Measurements from ENCODE around the gene CEP126. TPM values are rescaled to one million over a fixed set of nuclear protein-coding genes. Genes with fewer than 3 reads are reported as not detected.

Gene CEP126
- total and polyA plus RNA-seq, 2 of the 13 experiments (the other 11 are each of a cell fraction or from before 2014, with no cell fraction given) = 1.4 to 1.7 TPM

DNA sequence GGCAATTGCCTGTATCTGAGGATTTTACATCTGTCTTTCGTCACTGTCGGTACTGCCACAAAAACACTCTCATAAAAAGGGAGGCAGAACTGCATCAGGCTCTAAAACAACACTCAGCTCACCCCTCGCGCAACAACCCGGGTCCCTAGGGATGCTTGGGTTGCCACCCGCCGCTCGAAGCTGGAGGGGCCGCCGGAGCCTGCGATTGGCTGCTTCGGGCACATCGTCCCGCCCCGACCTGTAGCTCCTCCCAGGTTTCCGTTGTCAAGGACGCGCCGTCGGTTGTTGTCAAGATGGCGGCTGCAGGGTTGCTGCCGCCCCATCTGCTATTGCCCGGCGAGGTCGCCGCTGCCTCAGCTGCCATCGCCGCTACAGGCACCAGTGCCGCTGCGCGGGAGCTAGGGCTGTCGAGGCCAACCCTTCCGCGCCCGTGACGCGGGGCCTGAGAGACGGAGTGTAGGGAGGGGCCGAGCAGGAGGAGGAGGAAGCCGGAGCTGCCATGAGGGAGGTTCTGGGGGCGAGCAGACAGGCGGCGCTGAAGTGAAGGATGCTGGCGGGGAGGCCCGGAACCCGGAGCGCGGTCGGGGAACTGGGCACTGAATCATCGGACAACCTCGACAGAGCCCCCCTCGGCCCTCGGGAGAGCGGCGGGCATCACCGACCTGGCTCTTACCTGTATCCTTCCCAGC, at the start of gene CEP126 (continued):
- TF ChIP-seq, protein P1, sequence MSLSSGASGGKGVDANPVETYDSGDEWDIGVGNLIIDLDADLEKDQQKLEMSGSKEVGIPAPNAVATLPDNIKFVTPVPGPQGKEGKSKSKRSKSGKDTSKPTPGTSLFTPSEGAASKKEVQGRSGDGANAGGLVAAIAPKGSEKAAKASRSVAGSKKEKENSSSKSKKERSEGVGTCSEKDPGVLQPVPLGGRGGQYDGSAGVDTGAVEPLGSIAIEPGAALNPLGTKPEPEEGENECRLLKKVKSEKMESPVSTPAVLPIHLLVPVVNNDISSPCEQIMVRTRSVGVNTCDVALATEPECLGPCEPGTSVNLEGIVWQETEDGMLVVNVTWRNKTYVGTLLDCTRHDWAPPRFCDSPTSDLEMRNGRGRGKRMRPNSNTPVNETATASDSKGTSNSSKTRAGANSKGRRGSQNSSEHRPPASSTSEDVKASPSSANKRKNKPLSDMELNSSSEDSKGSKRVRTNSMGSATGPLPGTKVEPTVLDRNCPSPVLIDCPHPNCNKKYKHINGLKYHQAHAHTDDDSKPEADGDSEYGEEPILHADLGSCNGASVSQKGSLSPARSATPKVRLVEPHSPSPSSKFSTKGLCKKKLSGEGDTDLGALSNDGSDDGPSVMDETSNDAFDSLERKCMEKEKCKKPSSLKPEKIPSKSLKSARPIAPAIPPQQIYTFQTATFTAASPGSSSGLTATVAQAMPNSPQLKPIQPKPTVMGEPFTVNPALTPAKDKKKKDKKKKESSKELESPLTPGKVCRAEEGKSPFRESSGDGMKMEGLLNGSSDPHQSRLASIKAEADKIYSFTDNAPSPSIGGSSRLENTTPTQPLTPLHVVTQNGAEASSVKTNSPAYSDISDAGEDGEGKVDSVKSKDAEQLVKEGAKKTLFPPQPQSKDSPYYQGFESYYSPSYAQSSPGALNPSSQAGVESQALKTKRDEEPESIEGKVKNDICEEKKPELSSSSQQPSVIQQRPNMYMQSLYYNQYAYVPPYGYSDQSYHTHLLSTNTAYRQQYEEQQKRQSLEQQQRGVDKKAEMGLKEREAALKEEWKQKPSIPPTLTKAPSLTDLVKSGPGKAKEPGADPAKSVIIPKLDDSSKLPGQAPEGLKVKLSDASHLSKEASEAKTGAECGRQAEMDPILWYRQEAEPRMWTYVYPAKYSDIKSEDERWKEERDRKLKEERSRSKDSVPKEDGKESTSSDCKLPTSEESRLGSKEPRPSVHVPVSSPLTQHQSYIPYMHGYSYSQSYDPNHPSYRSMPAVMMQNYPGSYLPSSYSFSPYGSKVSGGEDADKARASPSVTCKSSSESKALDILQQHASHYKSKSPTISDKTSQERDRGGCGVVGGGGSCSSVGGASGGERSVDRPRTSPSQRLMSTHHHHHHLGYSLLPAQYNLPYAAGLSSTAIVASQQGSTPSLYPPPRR (CRISPR knock-in tag; IDR thresholded peaks at IDR 0.05; ENCODE audit: borderline replicate concordance) = no peak
- TF ChIP-seq FOSL1 (CRISPR knock-in tag; IDR thresholded peaks at IDR 0.05; ENCODE audit: borderline replicate concordance) (peak; percentile 16; the same call in 1 of the 2 replicates), RFXAP (CRISPR knock-in tag; IDR thresholded peaks at IDR 0.05; ENCODE audit: borderline replicate concordance) (no peak), SMC3 (IDR thresholded peaks at IDR 0.05; ENCODE audit: low read length) (no peak), ARNT2 (CRISPR knock-in tag; IDR thresholded peaks at IDR 0.05; ENCODE audit: low read depth) (no peak), THYN1 (CRISPR knock-in tag; IDR thresholded peaks at IDR 0.05; ENCODE audit: borderline replicate concordance, low read depth) (no peak), ZNF451 (CRISPR knock-in tag; IDR thresholded peaks at IDR 0.05) (no peak; the same call in 1 of the 2 replicates), SMAD9 (CRISPR knock-in tag; IDR thresholded peaks at IDR 0.05) (peak; percentile 86; the same call in 1 of the 2 replicates), ZNF615 (CRISPR knock-in tag; IDR thresholded peaks at IDR 0.05; ENCODE audit: borderline replicate concordance) (no peak), MAFG (CRISPR knock-in tag; IDR thresholded peaks at IDR 0.05) (no peak), NFYB (CRISPR knock-in tag; IDR thresholded peaks at IDR 0.05) (peak; percentile 88), ZNF546 (CRISPR knock-in tag; conservative IDR thresholded peaks at IDR 0.05) (no peak), HIVEP1 (CRISPR knock-in tag; IDR thresholded peaks at IDR 0.05) (peak; percentile 85), RFX3 (CRISPR knock-in tag; IDR thresholded peaks at IDR 0.05) (peak; percentile 94), ZNF326 (CRISPR knock-in tag; IDR thresholded peaks at IDR 0.05; ENCODE audit: borderline replicate concordance) (no peak)
- TF ChIP-seq, protein P2, sequence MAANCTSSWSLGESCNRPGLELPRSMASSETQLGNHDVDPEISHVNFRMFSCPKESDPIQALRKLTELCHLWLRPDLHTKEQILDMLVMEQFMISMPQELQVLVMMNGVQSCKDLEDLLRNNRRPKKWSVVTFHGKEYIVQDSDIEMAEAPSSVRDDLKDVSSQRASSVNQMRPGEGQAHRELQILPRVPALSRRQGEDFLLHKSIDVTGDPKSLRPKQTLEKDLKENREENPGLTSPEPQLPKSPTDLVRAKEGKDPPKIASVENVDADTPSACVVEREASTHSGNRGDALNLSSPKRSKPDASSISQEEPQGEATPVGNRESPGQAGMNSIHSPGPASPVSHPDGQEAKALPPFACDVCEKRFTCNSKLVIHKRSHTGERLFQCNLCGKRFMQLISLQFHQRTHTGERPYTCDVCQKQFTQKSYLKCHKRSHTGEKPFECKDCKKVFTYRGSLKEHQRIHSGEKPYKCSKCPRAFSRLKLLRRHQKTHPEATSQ (CRISPR knock-in tag; IDR thresholded peaks at IDR 0.05; ENCODE audit: borderline replicate concordance) = peak; percentile 28; the same call in 1 of the 2 replicates
- TF ChIP-seq, protein P3, sequence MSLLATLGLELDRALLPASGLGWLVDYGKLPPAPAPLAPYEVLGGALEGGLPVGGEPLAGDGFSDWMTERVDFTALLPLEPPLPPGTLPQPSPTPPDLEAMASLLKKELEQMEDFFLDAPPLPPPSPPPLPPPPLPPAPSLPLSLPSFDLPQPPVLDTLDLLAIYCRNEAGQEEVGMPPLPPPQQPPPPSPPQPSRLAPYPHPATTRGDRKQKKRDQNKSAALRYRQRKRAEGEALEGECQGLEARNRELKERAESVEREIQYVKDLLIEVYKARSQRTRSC (CRISPR knock-in tag; IDR thresholded peaks at IDR 0.05; ENCODE audit: low read depth) = no peak
- TF ChIP-seq, protein P4, sequence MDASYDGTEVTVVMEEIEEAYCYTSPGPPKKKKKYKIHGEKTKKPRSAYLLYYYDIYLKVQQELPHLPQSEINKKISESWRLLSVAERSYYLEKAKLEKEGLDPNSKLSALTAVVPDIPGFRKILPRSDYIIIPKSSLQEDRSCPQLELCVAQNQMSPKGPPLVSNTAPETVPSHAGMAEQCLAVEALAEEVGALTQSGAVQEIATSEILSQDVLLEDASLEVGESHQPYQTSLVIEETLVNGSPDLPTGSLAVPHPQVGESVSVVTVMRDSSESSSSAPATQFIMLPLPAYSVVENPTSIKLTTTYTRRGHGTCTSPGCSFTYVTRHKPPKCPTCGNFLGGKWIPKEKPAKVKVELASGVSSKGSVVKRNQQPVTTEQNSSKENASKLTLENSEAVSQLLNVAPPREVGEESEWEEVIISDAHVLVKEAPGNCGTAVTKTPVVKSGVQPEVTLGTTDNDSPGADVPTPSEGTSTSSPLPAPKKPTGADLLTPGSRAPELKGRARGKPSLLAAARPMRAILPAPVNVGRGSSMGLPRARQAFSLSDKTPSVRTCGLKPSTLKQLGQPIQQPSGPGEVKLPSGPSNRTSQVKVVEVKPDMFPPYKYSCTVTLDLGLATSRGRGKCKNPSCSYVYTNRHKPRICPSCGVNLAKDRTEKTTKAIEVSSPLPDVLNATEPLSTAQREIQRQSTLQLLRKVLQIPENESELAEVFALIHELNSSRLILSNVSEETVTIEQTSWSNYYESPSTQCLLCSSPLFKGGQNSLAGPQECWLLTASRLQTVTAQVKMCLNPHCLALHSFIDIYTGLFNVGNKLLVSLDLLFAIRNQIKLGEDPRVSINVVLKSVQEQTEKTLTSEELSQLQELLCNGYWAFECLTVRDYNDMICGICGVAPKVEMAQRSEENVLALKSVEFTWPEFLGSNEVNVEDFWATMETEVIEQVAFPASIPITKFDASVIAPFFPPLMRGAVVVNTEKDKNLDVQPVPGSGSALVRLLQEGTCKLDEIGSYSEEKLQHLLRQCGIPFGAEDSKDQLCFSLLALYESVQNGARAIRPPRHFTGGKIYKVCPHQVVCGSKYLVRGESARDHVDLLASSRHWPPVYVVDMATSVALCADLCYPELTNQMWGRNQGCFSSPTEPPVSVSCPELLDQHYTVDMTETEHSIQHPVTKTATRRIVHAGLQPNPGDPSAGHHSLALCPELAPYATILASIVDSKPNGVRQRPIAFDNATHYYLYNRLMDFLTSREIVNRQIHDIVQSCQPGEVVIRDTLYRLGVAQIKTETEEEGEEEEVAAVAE (CRISPR knock-in tag; IDR thresholded peaks at IDR 0.05; ENCODE audit: borderline replicate concordance) = peak; percentile 58; the same call in 1 of the 2 replicates

Data from HepG2 (cell line).